ENCODE data around the gene RTN4R.

DNA sequence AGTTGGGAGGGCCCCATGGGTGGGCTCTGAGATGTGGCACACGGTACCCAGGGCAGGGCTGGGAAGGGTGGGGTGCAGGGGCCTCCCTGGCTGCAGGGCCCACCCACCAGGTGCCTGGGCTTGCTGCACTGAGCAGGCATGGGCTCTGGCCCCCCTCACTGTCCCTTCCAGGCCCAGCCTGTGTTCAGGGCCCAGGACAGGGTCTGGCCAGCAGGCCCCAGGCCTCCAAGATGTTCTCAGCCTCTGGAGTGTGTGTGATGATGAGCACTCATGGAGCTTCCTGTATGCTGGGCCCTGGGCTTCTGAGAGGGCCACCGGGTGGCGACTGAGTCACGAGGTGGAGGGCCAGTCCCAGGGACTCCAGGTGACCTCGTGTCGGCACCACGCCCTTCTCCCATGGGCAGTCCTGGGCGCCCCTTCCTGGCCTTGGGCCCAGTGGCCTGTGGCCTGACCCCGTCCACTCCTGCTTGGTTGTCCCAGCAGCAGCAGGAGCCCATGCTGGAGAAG is 61.4 kb downstream of the RTN4R start:
- TF ChIP-seq, protein P1, sequence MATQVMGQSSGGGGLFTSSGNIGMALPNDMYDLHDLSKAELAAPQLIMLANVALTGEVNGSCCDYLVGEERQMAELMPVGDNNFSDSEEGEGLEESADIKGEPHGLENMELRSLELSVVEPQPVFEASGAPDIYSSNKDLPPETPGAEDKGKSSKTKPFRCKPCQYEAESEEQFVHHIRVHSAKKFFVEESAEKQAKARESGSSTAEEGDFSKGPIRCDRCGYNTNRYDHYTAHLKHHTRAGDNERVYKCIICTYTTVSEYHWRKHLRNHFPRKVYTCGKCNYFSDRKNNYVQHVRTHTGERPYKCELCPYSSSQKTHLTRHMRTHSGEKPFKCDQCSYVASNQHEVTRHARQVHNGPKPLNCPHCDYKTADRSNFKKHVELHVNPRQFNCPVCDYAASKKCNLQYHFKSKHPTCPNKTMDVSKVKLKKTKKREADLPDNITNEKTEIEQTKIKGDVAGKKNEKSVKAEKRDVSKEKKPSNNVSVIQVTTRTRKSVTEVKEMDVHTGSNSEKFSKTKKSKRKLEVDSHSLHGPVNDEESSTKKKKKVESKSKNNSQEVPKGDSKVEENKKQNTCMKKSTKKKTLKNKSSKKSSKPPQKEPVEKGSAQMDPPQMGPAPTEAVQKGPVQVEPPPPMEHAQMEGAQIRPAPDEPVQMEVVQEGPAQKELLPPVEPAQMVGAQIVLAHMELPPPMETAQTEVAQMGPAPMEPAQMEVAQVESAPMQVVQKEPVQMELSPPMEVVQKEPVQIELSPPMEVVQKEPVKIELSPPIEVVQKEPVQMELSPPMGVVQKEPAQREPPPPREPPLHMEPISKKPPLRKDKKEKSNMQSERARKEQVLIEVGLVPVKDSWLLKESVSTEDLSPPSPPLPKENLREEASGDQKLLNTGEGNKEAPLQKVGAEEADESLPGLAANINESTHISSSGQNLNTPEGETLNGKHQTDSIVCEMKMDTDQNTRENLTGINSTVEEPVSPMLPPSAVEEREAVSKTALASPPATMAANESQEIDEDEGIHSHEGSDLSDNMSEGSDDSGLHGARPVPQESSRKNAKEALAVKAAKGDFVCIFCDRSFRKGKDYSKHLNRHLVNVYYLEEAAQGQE (IDR thresholded peaks at IDR 0.05; ENCODE audit: insufficient read depth in 1 of 2, low read depth in 2 of 2, low read length in 2 of 2), result no peak
- TF ChIP-seq SIN3A (IDR thresholded peaks at IDR 0.05; ENCODE audit: borderline replicate concordance, insufficient read depth, low read length) (no peak), POLR2AphosphoS5 (IDR thresholded peaks at IDR 0.05; ENCODE audit: low read depth, low read length) (no peak), TAF1 (IDR thresholded peaks at IDR 0.05; ENCODE audit: borderline replicate concordance, insufficient read depth, low read length) (no peak), FOXP2 (optimal IDR thresholded peaks at IDR 0.05; ENCODE audit: borderline replicate concordance, extremely low read depth, extremely low read length, insufficient read depth) (no peak)

All from PFSK-1 (cell line).